CD4-positive, alpha-beta T cell treated with Interleukin-21 for 1 hour (primary cell): ENCODE data around the gene DYRK1A.

ENCODE experiments used
- DNase-seq: peaks from one replicate; pipeline ENCODE4 v3.0.0-alpha.2; 2020

Gene DYRK1A

GRCh38 chr21:37421306-37421705 lies 54.7 kb downstream of the DYRK1A start:
- no peak for DNase-seq

GRCh38 chr21:37422382-37422781 lies 55.8 kb downstream of the DYRK1A start:
- DNase-seq: no peak

GRCh38 chr21:37423103-37423502 lies 56.5 kb downstream of the DYRK1A start:
- DNase-seq: no peak

- DNase-seq: no peak
Observed at GRCh38 chr21:37424396-37424795, 57.8 kb downstream of the DYRK1A start.

- no peak for DNase-seq
Observed at GRCh38 chr21:37425001-37425400, 58.4 kb downstream of the DYRK1A start.

GRCh38 chr21:37425684-37426083 lies 59.1 kb downstream of the DYRK1A start:
- no peak for DNase-seq

GRCh38 chr21:37427221-37427620 lies 60.6 kb downstream of the DYRK1A start:
- no peak for DNase-seq

- no peak for DNase-seq
Observed at GRCh38 chr21:37429356-37429755, 62.8 kb downstream of the DYRK1A start.

- DNase-seq: no peak
Observed at GRCh38 chr21:37430184-37430821, 63.7 kb downstream of the DYRK1A start.

GRCh38 chr21:37431243-37431642 lies 64.7 kb downstream of the DYRK1A start:
- no peak for DNase-seq

- no peak for DNase-seq
Observed at GRCh38 chr21:37432710-37433455, 66.3 kb downstream of the DYRK1A start.

- DNase-seq: no peak
Observed at GRCh38 chr21:37433456-37433840, 66.9 kb downstream of the DYRK1A start.

- DNase-seq: peak; percentile 82
Observed at GRCh38 chr21:37435120-37435519, 68.5 kb downstream of the DYRK1A start.

GRCh38 chr21:37435711-37436110 lies 69.1 kb downstream of the DYRK1A start:
- no peak for DNase-seq

GRCh38 chr21:37436174-37436573 lies 69.6 kb downstream of the DYRK1A start:
- no peak for DNase-seq

- DNase-seq: no peak
Observed at GRCh38 chr21:37437376-37438080, 71.0 kb downstream of the DYRK1A start.

- DNase-seq: no peak
Observed at GRCh38 chr21:37443683-37444082, 77.1 kb downstream of the DYRK1A start.

- DNase-seq: no peak
Observed at GRCh38 chr21:37445228-37445627, 78.7 kb downstream of the DYRK1A start.

- DNase-seq: no peak
Observed at GRCh38 chr21:37446552-37446951, 80.0 kb downstream of the DYRK1A start.

GRCh38 chr21:37447288-37447936 lies 80.8 kb downstream of the DYRK1A start:
- no peak for DNase-seq

- DNase-seq: no peak
Observed at GRCh38 chr21:37449302-37449937, 82.8 kb downstream of the DYRK1A start.

GRCh38 chr21:37450445-37450941 lies 83.9 kb downstream of the DYRK1A start:
- DNase-seq: no peak

- DNase-seq: no peak
Observed at GRCh38 chr21:37451446-37451845, 84.9 kb downstream of the DYRK1A start.
